DMS 273 (cell line): ENCODE results near the gene PCDHB4.
A peak's percentile ranks its signal among the peaks of the same experiment; 100 is the strongest.
"Not testable (repeated sequence)": the region's sequence is repeated elsewhere in the genome, so short reads cannot be mapped to it uniquely, and the experiment has no call there.

ENCODE experiments used
- DNase-seq: peaks from one replicate; lab custom pipeline; 2025; ENCODE audit not compliant: unreplicated experiment; lab: John Stamatoyannopoulos, UW

Gene PCDHB4

DNA sequence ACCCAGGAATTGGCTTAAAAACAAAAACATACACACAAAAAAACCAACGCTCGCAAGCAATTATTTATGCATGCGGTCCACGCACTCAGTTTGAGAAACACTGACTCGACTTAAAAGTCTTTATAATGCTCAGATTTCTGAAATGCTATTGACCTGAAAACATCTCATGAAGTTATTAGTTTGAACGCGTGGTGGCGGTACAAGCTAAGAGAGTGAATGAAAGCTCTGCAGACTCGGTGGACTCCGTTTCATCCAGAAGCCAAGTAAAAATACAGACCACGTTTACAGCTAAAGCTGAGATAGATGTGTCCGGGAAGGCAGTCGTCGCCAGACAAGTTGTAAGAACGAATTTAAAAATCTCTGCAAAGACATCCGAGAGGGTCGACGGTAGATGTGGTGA, 28.2 kb downstream of the PCDHB4 start, which contains the start of gene PCDHB6:
Gene PCDHB6, plus strand, starts transcription at position 246 of the 400 bp plus-strand sequence. CDS start 201 bp downstream, outside the sequence.
- peak; percentile 1 for DNase-seq

DNA sequence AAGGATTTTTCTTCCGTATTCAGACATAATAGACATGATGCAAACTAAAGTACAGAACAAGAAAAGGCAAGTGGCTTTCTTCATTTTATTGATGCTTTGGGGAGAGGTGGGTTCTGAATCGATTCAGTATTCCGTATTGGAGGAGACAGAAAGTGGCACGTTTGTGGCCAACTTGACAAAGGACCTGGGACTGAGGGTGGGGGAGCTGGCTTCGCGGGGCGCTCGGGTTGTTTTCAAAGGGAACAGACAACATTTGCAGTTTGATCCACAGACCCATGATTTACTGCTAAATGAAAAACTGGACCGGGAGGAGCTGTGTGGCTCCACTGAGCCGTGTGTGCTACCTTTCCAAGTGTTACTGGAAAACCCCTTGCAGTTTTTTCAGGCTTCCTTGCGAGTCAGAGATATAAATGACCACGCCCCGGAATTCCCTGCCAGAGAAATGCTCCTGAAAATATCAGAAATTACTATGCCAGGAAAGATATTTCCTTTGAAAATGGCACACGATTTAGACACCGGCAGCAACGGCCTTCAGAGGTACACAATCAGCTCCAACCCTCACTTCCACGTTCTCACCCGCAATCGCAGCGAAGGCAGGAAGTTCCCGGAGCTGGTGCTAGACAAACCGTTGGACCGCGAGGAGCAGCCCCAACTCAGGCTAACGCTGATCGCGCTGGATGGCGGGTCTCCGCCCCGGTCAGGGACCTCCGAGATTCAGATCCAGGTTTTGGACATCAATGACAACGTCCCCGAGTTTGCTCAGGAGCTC, 28.8 kb downstream of the PCDHB4 start:
- DNase-seq = no peak

DNA sequence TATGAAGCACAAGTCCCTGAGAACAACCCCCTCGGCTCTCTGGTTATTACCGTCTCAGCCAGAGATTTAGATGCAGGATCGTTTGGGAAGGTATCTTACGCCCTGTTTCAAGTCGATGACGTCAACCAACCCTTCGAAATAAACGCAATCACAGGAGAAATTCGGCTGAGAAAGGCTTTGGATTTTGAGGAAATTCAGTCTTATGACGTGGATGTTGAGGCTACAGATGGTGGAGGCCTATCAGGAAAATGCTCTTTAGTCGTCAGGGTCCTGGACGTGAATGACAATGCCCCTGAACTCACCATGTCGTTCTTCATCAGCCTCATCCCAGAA, 29.3 kb downstream of the PCDHB4 start:
- no peak for DNase-seq

DNA sequence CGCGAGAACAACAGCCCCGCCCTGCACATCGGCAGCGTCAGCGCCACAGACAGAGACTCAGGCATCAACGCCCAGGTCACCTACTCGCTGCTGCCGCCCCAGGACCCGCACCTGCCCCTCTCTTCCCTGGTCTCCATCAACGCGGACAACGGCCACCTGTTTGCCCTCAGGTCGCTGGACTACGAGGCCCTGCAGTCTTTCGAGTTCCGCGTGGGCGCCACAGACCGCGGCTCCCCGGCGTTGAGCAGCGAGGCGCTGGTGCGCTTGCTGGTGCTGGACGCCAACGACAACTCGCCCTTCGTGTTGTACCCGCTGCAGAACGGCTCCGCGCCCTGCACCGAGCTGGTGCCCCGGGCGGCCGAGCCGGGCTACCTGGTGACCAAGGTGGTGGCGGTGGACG, 30.0 kb downstream of the PCDHB4 start:
- not testable (repeated sequence) for DNase-seq

DNA sequence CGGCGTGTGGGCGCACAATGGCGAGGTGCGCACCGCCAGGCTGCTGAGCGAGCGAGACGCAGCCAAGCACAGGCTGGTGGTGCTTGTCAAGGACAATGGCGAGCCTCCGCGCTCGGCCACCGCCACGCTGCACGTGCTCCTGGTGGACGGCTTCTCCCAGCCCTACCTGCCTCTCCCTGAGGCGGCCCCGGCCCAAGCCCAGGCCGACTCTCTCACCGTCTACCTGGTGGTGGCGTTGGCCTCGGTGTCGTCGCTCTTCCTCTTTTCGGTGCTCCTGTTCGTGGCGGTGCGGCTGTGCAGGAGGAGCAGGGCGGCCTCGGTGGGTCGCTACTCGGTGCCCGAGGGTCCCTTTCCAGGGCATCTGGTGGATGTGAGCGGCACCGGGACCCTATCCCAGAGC, 30.5 kb downstream of the PCDHB4 start:
- not testable (repeated sequence) for DNase-seq

DNA sequence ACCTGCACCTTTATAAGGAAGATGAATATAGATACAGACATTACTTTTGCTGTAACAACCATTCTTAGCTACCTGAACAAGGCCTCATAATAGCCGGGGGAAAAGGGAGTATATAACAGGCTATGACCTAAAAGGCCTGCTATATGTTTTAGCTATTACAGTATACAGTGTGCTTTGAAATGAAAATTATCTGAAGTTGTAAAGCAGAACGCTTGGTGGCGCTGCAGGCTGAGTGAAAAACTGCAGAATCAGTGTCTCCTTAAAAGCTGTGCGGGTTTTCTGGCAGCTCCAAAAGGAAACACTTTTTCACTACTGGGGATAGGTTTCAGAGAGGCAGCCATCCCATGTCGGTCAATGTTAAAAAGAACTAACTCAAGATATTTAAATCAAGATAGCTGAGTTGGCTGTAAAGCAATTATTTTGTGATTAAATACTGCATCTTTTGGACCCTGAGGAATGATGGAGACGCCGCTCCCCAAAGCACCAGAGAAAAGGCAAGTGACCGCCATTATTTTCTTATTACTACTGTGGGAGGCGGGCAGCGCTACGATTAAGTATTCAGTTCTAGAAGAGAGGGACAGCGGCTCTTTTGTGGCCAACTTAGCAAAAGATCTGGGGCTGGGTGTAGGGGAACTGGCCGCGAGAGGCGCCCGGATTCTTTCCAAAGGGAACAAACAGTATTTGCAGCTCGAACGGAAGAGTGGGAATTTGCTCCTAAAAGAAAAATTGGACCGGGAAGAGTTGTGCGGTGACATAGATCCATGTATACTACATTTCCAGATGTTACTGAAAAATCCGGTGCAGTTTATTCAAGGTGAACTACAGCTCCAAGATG, 34.1 kb downstream of the PCDHB4 start:
- peak; percentile 48 for DNase-seq

DNA sequence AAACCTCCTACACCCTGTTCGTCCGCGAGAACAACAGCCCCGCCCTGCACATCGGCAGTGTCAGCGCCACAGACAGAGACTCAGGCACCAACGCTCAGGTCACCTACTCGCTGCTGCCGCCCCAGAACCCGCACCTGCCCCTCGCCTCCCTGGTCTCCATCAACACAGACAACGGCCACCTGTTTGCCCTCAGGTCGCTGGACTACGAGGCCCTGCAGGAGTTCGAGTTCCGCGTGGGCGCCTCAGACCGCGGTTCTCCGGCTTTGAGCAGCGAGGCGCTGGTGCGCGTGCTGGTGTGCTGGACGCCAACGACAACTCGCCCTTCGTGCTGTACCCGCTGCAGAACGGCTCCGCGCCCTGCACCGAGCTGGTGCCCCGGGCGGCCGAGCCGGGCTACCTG, 35.7 kb downstream of the PCDHB4 start:
- not testable (repeated sequence) for DNase-seq

DNA sequence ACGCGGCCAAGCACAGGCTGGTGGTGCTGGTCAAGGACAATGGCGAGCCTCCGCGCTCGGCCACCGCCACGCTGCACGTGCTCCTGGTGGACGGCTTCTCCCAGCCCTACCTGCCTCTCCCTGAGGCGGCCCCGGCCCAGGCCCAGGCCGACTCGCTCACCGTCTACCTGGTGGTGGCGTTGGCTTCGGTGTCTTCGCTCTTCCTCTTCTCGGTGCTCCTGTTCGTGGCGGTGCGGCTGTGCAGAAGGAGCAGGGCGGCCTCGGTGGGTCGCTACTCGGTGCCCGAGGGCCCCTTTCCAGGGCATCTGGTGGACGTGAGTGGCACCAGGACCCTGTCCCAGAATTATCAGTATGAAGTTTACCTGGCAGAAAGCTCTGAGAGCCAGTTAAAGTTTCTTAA, 36.3 kb downstream of the PCDHB4 start:
- DNase-seq = not testable (repeated sequence)

DNA sequence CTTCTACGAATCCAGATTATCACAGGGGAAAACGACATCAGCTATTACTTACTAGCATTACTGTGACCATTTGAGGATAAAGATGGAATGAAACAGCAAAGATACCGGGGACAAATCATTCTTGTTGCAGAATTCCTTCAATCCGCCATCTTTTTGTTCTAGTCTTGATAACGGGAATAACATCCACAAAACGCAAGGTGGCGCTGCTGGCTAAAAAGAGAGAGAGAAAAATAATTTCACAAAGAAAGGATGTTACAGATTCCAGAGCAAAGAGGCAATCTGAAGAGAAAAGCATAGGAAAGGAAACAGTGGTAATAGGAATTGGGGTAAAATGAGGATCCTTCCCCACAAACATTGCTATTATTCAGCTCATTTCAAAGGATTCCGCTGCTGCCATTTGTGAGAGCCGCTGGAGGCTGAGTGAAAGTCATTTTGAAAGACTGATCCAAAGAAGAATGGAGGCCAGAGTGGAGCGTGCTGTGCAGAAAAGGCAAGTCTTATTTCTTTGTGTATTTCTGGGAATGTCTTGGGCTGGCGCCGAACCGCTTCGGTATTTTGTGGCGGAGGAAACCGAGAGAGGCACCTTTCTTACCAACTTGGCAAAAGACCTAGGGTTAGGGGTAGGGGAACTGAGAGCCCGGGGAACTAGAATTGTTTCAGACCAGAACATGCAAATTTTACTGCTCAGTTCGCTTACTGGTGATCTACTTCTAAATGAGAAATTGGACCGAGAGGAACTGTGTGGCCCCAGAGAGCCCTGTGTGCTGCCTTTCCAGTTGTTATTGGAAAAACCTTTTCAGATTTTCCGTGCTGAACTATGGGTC, 51.0 kb downstream of the PCDHB4 start, which contains the start of gene PCDHB7:
Gene PCDHB7, plus strand, starts transcription at position 264 of the 824 bp plus-strand sequence. Its CDS starts 192 bp downstream, at position 456.
- DNase-seq = peak; percentile 50

DNA sequence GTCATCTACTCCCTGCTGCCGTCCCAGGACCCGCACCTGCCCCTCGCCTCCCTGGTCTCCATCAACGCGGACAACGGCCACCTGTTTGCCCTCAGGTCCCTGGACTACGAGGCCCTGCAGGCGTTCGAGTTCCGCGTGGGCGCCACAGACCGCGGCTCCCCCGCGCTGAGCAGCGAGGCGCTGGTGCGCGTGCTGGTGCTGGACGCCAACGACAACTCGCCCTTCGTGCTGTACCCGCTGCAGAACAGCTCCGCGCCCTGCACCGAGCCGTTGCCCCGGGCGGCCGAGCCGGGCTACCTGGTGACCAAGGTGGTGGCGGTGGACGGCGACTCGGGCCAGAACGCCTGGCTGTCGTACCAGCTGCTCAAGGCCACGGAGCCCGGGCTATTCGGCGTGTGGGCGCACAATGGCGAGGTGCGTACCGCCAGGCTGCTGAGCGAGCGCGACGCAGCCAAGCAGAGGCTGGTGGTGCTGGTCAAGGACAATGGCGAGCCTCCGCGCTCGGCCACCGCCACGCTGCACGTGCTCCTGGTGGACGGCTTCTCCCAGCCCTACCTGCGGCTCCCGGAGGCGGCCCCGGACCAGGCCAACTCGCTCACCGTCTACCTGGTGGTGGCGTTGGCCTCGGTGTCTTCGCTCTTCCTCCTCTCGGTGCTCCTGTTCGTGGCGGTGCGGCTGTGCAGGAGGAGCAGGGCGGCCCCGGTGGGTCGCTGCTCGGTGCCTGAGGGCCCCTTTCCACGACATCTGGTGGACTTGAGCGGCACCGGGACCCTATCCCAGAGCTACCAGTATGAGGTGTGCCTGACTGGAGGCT, 52.9 kb downstream of the PCDHB4 start:
- not testable (repeated sequence) for DNase-seq
